GM11168 (cell line): Measurements from ENCODE around the gene DDC.
"Not testable (repeated sequence)": the region's sequence is repeated elsewhere in the genome, so short reads cannot be mapped to it uniquely, and the experiment has no call there.

ENCODE experiments used
- in situ Hi-C: fragments of 300-500 bp; cut with MboI; formaldehyde crosslinking; loops from one replicate; pipeline ENCODE4 v1.12.0; 2022; ENCODE audit warnings: low sequenced_read_pairs; ENCODE audit not compliant: unreplicated experiment

DDC gene

DNA sequence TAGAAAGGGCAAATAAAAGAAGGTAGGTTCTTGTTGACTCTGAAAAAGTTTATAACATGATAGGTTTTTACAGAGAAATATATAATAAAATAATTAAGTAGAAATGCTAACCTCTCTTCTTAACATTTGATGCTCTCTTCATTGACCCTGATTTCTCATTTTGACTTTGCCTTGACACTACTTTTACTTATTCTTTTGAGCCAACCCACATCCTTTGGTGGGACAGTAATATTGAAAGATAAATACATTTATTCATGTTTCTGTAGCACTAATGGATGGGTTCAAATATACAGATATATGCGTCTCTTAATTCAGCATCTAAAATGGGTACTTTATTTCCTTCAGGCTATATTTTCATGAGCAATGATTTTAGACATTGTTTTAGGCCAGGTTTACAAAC, 34.4 kb downstream of the DDC start:
- in situ Hi-C loops: no loop called here

GRCh38 chr7:50529093-50529862, 35.9 kb downstream of the DDC start:
- in situ Hi-C loops: no loop called here

DNA sequence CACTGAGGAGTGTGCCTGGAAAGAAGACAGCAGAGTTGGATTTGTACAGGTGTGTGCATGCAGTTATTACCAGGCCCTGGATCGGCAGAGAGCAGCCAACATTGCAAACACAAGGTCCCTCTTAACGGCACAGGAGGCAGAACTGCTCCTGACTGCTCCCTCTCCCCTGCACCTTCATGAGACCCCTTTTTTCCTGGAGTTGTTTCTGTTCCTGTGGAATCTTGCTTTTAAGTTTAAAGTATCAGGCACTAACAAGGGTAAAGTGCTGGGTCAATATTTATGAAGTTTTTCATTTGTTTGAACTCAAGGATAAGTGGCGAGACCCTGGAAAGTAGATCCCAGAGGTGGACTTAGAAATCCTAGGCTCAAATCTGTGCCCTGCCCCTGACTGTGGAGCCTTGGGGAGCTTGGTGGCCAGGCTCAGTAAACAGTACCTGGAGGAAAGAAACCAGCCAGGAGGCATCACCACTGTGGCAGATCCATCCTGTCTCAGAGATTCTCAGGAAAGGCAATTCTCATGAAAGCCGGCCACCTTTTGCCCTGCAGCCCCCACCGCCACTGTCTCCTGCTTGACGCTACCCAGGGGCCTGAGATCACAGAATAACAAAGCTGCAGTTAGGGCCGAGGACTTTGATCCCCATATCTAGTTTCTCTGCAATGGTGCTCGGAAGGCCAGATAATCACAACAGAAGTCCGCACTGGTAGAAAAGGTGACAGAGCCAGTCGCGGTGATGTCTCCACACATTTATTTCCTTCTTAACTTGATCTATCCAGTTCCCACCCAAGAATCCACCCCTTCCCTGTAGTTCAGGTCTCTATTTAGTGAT, 36.7 kb downstream of the DDC start:
- in situ Hi-C loops: no loop called here

GRCh38 chr7:50519350-50519749, 45.9 kb downstream of the DDC start:
- in situ Hi-C loops: not testable (repeated sequence)

GRCh38 chr7:50513166-50513871, 51.9 kb downstream of the DDC start:
- in situ Hi-C loops: no loop called here

DNA sequence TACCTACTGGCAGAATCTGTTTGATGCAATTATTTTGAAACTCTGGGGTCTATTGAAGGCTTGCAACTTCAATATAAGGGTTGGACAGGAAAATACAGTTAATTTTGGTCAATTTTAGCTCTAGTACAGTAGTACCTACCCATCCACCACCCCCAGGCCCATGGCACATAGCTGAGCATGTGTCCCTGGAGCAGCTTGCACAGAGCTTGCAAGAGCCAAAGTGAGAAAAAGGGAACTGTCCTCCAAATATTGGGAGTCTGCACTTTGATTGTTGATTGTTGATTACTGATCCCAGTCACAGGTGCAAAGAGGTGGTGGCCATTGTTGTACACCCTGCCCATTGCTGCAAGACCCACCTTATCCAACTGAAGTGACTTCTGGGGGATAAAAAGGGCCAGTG, 52.8 kb downstream of the DDC start:
- in situ Hi-C loops: no loop called here

DNA sequence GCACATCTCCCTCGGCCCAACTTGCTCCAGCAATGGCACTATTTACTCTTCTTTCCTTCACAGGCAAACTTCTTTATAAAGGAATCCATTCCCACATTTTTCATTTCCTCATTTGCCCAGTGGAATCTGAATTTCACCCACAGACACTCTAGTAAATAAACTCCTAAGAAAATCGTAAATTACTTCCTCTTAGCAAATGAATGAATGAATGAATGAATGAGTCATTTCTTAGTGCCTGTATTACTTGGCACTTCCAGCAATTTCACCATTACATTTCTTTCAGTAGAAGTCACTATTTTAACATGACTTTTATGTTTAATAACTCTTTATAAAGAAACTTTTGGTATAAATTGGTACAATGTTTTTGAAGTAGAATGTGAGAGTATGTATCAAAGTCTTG, 55.7 kb downstream of the DDC start:
- in situ Hi-C loops: no loop called here

DNA sequence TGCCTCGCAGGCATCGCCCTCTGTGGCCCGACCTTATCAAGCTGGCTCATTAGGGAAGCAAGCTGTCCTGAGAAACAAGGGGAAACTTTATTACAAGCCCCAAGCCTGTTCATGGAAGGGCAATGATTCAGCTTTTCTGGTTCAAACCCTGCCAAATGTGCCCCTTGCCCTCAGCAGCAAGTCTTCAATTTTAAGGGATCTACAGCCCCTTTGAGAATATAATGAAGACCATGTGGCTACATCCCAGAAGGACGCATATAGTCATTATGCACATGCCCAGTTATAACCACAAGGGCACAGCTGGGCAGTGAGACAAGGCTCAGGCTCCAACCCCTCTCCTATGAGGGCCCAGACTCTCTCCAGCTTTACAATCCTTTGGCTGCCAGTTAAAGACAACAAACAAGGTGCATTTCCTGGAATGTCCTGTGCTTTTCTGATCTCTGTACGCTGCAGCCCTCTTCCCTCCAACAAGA, 56.7 kb downstream of the DDC start:
- in situ Hi-C loops: no loop called here

GRCh38 chr7:50507898-50508470, 57.2 kb downstream of the DDC start:
- in situ Hi-C loops: no loop called here

DNA sequence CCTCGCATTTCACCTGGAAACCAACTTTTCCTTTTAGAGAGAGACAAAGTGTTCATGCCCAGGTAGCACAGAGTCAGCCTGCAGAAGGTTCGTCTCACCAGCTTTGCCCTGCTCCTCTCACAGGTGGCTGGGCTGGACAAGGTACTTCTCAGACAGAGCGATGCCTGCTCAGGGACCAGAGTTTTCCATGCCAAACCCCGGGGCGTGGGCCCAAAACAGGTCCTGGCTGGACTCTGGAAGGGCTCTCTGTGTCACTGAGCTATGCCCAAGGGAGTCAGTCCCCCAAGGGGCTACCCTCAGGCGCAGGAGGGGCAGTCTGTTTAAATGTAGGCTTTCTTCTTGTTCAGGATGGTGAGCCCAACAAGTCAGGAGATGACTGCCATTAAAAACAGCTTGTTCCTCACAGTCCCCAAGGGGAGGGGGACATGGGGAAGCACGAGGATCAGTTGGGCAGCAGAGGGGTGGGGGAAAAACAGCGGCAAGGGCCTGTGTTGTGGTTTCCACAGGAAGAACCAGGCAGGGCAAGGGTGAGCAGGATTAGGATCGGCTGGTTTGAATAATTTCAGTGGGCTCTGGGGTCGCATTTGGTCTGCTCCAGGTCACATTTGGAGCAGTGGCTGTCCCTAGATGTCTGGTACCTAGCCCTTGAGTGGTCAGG, 59.5 kb downstream of the DDC start:
- in situ Hi-C loops: no loop called here

GRCh38 chr7:50504646-50505546, 60.3 kb downstream of the DDC start:
- in situ Hi-C loops: no loop called here

- in situ Hi-C loops: no loop called here
Observed at GRCh38 chr7:50502947-50503346, 62.3 kb downstream of the DDC start.

DNA sequence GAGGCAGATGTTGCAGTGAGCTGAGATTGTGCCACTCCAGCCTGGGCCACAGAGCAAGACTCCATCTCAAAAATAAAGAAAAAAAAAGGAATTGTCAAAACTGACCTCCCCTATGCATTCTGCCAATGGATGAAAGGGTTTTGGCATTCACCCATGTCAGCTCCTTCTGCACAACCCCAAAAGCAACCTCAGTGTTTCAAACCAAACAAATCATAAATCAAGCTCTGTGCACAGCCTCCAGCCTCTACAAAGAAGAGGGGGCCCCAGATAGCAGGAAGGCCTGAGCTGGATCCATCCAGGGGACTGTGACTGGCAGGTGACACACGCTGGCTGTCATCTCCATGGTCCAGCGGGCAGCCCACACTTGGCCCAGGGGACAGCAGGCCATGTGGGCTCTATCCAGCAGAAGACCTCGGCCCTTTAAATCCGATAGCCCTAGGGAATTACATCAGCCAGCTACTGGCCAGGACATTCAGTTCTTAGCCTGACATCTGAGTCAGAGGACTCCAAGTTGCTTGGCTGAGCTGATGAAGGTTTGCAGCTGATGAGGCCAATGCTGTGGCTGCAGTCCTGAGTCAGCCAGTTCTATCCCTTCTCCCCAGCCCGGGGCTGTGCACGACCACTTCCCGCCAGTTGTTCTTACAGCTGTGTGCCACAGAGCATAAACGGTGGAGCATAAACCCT, 63.1 kb downstream of the DDC start:
- in situ Hi-C loops: no loop called here

- in situ Hi-C loops: no loop called here
Observed at GRCh38 chr7:50499092-50499491, 66.1 kb downstream of the DDC start.

GRCh38 chr7:50497968-50498367, 67.2 kb downstream of the DDC start:
- in situ Hi-C loops: no loop called here

- in situ Hi-C loops: no loop called here
Observed at GRCh38 chr7:50497068-50497642, 68.0 kb downstream of the DDC start.

DNA sequence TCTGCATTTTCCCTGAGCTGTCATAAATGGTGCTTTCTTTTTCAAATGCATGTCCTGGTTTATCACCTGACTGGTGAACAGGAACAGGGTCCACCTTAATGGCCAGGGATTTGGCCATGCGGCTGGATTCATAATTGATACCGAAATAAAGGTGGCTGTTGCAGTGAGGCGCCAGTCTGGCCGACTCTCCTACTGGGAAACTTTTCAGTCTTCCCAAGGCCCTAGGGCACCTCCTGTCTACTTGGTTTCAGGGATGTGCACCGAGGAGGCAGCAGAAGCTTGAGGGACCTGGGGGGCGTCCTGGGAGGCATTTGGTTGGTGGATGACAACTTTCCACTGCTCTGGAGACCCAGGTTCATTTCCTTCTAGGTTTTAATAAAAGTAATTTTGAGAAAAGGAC, 68.6 kb downstream of the DDC start:
- in situ Hi-C loops: no loop called here

- in situ Hi-C loops: no loop called here
Observed at GRCh38 chr7:50495746-50496145, 69.5 kb downstream of the DDC start.
